Measurements from ENCODE around the gene MCU.
A peak's percentile ranks its signal among the peaks of the same experiment; 100 is the strongest.
"Not testable (repeated sequence)": the region's sequence is repeated elsewhere in the genome, so short reads cannot be mapped to it uniquely, and the experiment has no call there.

The MCU gene, protein sequence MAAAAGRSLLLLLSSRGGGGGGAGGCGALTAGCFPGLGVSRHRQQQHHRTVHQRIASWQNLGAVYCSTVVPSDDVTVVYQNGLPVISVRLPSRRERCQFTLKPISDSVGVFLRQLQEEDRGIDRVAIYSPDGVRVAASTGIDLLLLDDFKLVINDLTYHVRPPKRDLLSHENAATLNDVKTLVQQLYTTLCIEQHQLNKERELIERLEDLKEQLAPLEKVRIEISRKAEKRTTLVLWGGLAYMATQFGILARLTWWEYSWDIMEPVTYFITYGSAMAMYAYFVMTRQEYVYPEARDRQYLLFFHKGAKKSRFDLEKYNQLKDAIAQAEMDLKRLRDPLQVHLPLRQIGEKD

DNA sequence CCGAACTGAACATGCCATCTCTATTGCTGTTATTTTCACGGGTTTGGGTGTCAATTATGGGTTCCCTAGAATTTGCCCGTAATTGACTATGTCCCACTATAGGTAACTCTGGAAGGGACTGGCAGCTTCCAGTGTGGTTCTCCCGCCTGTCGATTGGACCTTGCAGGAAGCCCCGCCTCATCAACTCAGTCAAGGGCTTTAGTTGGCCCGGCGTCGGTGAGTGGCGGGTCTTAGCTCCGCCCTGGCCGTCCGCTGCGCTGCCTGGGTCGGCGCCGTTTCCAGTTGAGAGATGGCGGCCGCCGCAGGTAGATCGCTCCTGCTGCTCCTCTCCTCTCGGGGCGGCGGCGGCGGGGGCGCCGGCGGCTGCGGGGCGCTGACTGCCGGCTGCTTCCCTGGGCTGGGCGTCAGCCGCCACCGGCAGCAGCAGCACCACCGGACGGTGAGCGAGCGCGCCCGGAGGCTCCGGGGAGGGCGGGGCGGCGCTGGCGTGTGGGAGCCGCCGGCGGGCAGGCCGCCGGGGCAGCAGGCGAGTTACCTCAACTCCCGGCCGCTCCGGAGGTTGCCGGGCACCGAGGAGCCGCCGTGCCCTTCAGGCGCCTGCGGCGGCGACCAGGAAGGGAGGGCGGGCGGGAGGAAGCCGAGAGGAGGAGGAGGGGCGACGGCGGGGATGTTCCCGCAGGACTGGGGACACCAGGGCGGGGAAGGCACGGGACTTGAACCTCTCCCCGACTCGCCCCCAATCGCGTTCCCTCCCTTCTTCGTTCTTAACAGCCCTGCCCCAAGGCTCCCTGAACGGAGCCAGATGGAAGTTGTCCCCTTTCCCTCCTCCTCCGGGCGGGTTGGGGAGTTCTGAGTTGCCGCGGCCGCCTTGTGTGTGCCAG lies at the start of gene MCU:
MCU (plus strand) TSS at position 281 of the 881 bp plus-strand sequence; CDS start at position 290, 9 bp downstream.
- DNase-seq = peak; percentile 89

DNA sequence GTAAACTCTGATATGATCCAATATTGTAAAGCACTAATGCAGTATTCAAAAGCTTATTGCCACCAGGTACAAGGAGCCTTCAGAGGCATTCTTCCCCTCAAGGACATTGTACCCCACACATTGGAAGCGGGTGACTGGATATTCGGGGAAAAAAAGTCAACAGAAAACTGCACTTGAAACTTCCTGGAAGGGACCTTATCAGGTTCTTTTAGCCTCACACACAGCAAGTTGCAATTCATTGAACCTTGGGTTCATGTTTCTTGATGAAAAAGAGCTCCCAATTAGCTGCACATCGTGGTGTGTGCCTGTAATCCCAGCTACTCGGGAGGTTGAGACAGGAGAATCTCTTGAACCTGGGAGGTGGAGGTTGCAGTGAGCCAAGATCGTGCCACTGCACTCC lies 49.6 kb upstream of the MCU start:
- DNase-seq = no peak

DNA sequence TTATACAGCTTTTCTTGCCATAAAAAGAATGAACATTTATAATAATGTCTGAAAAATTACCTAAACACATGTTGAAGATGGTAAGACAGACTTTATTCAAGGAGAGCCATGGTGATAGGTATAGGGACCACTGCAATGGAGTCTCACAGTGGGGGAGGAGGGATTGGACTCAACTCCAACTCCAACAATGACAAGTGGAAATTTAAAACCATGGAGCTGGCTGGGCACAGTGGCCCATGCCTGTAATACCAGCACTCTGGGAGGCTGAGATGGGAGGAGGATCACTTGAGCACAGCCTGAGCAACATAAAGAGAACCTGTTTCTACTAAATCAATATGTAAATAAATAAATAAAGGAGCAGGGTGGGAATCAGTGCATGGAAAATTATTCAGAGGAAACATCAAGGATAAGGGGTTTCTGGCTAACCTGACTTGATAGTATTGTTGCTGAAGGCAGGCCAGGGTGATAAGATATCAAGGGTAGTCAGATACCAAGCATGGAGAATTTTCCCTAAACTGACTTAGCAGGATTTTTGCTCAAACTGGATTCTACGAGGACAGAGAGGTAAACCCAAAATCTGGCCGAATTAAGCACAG lies 46.6 kb upstream of the MCU start:
- DNase-seq = no peak

DNA sequence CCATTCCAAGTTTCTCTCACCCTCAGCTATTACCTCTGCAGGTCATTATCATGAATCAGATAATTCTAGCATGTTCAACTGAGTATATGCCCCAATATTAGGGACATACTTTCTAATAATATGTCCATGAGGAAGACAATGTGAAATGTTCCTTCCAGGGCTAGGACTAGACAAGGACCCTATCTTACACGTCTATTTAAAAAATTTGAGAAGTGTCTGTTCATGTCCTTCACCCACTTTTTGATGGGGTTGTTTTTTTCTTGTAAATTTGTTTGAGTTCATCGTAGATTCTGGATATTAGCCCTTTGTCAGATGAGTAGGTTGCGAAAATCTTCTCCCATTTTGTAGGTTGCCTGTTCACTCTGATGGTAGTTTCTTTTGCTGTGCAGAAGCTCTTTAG lies 45.0 kb upstream of the MCU start:
- DNase-seq = not testable (repeated sequence)

DNA sequence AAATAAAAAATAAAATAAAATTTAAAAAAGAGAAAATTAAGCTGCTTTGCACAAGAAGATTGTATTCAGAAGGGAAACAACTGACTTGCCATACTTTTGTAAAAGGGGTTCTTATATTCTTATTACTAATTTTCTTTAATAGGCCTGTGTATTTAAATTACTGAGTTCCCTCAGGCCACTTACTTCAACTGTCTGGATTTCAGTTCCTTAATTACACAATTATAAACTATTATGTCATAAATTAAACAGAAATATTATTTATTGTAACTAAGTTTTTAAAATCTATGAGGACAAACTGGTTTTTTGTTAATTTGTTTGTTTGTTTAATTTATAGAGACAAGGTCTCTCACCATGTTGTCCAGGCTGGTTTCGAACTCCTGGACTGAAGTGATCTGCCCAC lies 43.6 kb upstream of the MCU start:
- DNase-seq = no peak

DNA sequence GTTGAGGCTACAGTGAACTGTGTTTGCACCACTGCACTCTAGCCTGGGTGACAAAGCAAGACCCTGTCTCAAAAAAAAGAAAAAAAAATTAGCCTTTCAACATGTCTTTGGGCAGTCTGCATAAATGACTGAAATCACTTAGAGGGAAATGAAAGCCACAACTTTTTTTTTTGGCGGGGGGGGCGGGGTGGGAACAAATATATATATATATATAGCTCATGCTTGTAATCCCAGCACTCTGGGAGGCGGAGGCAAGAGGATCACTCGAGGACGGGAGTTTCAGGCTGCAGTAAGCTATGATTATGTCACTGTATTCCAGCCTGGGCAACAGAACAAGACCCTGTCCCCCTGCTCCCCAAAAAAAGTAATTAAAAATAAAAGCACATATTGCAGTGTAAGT lies 42.7 kb upstream of the MCU start:
- no peak for DNase-seq

DNA sequence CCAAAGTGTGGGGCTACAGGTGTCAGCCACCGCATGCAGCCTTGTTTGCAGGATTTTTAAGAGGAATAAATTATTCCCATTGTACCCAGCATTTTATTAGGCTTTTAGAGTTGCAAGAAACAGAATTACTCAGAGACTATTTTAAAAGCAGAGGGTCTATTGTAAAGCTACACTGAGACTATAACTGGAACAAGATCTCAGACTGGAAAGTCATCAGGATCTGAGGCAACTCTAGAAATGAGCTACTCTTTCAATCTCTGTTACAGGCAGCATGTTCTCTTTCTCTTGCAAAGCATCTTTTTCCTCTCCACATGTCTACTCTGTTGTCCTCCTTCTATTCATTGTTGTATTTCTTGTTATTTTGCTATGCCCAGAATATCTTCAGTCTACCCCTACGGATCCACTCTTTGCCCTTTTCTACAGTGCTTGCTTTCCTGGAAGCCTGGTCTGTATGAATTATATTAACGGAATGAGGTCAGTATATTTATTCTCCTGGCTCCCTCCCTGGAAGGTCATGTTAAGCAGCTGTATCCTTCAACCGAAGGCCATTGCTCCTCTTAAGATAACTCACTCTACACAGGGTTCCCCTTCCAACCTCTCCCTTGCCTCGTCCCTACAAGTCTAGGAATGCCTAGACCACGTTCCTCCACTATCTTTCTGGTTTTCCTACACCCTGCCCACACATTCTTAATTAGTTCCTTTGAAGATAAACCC lies 38.4 kb upstream of the MCU start:
- DNase-seq = no peak

DNA sequence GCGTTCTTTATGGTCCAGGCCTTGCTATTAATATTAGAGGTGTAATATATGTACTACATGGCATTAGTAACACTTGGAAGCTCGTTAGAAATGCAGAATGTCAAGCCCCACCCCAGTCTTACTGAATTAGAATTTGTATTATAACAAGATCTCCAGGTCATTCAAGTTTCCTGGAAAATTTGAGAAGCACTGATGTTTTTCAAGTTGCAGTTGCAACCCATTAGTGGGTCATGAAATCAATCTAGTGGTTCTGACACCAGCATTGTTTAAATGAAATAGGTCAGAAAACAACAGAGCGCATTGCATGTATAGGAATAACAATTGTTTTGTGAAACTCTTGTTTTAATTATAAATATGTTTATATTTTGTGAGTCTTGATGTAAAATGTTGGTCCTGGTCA lies 37.2 kb upstream of the MCU start:
- no peak for DNase-seq

DNA sequence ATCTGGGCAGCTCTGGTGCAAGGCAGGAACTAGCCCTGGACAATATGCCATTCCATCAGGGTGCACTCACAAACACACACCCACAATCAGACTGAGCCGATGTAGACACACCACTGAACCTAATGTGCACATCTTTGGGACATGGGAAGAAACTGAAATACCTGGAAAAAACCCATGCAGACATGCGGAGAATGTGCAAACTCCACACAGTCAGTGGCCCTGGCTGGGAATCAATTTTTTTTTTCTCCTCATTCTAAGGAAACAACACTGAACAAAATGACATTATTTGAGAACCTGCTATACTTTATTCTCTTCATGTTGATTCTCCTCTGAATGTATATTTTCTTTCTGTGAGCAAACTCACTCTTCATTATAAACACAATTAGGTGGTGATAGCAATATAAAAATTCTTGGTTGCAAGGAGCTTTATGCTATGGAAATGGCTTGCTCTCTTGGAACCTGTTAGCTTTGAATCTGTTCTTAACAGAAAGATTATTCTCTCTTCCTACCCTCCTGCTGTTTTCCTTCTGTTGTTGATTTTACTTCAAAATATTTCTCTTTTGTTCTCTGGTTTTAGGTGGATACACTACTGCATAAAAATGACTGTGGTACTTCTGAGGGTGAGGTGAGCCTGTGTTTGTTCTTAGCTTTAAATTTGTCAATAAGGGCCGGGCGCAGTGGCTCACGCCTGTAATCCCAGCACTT lies 33.1 kb upstream of the MCU start:
- DNase-seq = no peak

DNA sequence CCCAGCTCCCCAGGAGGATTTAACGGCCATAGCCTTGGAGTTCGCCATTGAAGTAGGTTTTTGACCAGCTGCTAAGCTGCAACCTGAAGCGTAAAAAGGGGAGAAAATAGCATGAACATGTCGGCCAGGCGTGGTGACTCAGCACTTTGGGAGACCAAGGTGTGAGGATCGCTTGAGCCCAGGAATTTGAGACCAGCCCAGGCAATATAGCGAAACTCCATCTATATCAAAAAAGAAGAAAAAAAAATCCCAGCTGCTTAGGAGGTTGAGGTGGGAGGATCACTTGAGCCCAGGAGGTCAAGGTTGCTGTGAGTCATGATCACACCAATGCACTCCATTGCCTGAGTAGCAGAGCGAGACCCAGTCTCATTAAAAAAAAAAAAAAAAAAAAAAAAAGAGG lies 32.2 kb upstream of the MCU start:
- no peak for DNase-seq

DNA sequence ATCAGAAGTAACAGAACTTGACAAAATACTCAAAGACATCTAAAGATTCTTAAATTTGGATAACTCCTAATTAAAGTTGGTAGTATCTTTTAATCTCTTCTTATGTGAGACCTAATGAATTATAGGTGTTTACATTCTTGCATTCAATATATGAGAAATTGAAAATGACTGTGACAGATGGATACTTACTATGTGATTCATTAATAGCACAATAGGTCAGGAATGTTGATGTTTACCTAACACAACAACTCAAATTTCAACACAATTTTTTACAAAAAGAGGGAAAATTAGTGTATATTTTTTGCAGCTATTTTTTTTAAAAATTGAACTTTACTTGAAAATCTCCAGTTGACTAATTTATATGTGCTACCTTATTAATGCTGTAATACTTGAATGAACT lies 31.7 kb upstream of the MCU start:
- DNase-seq = no peak

DNA sequence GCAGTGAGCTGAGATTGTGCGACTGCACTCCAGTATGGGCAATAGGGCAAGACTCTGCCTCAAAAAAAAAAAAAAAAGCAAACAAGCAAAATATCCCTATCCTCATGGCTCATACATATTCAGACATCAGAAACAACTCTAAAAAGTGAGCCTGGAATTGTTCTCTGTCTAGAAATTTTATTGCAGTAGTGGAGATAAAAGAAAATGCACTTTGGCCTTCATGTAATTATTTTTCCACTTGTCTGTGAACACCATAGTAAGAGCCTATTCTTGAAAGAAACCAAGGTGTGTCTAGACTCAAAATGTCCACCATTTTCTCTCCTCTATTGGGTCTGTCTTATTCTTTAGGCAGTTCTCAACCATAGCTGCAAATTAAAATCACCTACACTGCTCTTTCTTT lies 30.5 kb upstream of the MCU start:
- no peak for DNase-seq

DNA sequence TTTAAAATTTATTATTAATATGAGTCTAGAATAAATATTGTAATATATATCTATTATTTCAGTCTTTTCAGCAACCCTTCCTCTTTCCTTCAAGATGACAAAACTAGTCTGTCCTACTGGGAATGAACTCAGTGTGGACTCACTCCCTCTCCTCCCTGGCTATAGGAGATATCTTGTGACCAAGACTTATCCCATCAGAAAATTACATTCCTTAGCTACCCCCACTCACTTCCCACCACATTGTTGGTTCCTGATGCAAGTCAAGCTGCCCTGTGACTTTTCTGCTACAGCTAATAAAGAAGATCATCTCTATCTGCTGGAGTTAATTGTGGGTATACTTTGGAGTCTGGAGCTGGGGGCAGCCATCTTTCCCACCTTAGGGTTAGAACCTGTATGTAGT lies 28.0 kb upstream of the MCU start:
- DNase-seq = no peak

DNA sequence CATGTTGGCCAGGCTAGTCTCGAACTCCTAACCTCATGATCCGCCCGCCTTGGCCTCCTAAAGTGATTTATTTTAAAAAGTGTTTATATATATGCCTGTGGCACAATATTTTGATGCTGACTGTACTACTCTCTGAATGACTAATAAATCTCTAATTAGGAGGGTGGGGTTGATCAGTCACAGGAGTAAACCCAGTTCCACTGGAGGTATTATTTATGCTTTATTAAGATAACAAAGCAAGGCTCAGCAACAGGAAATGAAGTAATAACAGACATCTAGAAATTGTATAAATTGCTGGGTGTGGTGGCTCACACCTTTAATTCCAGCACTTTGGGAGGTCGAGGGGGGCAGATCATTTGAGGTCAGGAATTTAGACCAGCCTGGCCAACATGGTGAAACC lies 26.0 kb upstream of the MCU start:
- no peak for DNase-seq

DNA sequence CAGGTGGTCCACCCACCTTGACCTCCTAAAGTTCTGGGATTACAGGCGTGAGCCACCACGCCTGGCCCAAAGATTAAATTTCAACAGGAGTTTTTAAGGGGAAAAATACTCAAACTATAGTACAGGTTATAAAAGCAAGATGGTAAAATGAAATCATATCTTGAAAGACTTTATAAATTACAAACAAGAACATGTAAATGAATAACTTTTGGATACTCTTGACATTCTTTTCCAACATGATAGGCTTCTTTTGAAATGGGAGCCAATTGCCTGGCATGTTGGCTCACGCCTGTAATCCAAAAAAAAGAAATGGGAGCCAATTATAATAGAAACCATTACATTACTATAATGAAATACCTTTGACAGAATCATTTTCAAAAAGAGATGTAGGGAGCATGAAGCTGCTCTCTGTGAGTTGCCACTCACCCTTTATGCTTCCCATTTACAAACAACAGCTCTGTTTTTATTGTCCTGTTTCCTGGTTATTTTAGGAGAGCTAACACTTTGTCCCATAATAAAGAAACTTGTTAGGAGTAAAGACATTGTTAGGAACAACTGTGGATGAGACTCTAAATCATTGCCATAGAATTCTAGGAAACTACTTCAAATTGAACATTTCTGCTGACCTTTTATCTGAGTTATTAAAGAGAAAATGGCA lies 24.6 kb upstream of the MCU start:
- no peak for DNase-seq

DNA sequence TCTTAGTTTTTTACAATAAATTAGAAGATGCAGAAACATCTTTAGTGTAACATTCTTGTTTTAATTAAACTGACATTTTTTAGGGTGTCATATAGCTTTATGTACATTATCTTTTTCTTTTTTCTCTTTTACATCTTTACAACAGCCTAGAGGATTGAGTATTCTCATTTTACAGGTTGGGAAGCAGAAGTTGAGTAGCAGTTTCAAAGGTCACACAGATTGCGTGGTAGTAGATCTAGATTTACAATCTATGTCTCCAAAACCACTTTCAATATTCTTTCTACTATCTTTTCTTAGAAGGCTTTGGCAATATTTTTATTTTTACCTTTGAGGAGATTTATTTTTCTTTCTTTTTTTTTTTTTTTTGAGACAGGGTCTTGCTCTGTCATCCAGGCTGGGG lies 18.7 kb upstream of the MCU start:
- no peak for DNase-seq

DNA sequence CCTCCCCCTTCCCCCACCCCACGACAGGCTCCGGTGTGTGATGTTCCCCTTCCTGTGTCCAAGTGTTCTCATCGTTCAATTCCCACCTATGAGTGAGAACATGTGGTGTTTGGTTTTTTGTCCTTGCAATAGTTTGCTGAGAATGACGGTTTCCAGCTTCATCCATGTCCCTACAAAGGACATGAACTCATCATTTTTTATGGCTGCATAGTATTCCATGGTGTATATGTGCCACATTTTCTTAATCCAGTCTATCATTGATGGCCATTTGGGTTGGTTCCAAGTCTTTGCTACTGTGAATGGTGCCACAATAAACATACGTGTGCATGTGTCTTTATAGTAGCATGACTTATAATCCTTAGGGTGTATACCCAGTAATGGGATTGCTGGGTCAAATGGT lies 17.8 kb upstream of the MCU start:
- DNase-seq = not testable (repeated sequence)

DNA sequence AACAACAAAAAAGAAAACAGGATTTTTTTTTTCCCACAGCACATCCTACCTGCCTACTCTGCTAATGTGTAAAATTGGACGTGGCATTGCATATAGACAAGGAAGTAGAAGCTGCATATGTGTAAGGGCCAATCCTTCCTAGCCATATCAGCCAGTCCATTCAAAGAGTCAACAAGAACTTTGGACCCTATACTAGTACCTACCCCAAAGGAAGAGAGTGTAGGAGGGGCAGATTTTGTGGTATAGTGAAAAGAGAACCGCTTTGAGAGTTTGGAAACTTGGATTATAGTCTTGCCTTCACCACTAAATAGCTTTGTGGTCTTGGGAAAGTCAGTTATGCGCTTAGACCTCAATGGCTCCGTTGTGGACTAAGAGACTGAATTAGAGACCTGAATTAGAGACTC lies 12.1 kb upstream of the MCU start:
- no peak for DNase-seq

DNA sequence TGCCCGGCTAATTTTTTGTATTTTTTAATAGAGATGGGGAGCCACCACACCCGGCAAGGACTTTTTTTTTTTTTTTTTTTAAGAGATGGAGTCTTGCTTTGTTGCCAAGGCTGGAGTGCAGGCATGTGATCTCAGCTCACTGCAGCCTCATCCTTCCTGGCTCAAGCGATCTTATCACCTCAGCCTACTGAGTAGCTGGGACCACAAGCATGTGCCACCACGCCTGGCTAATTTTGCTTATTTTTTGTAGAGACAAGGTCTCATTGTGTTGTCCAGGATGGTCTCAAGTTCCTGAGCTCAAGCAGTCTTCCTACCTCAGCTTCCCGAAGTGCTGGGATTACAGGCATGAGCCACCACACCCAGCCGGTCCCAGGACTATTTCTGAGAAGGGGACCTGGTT lies 9.3 kb upstream of the MCU start:
- DNase-seq = no peak

DNA sequence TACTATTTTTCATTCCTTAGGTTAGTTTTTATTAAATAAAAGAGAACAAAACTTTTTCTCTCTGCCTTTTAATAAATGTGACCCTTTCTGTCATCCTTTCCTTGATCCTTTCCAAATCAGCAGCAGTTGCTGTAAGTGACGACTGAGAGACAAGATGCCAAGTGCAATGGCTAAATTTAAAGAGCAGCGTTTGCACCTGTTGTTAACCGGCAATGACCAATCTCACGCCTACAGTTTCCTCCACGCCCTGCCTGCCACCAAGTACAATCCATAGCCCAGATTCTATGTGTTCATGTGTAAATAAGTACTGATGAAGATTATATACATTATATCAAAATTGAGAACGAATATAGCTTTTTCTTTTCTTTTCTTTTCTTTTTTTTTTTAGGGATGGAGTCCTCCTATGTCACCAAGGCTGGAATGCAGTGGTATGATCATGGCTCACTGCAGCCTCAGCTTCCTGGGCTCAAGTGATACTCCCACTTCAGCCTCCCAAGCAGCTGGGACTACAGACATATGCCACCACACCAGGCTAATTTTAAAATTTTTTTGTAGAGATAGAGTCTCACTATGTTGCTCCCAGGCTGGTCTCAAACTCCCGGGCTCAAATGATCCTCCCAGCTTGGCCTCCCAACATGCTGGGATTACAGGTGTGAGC lies 6.5 kb upstream of the MCU start:
- DNase-seq = no peak

DNA sequence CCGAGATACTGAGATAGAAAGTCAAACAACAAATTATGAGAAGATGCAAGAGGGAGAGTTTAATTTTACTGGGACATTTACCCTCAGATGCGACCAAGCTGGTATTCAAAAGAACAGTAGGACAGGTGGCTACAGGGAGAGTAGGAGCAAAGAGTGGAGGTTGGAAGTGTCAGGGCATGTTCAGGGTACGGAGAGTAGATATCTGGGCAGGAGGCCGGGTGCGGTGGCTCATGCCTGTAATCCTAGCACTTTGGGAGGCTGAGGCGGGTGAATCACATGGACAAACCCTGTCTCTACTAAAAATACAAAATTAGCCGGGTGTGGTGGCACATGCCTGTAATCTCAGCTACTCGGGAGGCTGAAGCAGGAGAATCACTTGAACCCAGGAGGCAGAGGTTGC lies 5.5 kb upstream of the MCU start:
- not testable (repeated sequence) for DNase-seq

DNA sequence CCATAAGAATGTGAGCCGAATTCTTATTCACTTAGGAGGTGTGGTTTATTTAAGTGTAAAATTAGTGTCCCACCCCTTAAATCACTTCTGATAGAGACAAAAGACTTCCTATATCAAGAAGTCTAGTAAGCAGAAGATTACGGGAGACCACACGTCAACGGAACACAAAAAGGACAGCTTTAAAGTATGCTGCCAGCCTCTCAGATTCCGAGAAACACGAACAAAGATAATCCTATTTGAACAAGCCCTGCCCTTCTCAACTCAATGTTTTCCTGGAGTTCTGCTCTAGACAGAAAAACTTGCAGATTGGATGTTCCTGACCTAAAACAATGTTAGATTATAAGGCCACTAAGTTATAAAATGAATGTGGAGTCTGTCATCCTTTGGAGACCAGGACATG lies 4.9 kb upstream of the MCU start:
- no peak for DNase-seq
